ENCODE measurements around the gene IDH2. TPM values are rescaled to one million over a fixed set of nuclear protein-coding genes. Genes with fewer than 3 reads are reported as not detected.
"Not testable (repeated sequence)": the region's sequence is repeated elsewhere in the genome, so short reads cannot be mapped to it uniquely, and the experiment has no call there.

IDH2 gene
- total RNA-seq, 1 experiment from 2014 or later, result 90.6 TPM

GRCh38 chr15:90084876-90085423 lies 17.3 kb downstream of the IDH2 start:
- no peak for DNase-seq (ENCODE audit: low read depth)

- DNase-seq (ENCODE audit: low read depth), result no peak
These were observed 18.2 kb downstream of the IDH2 start for GRCh38 chr15:90083954-90084607.

- no peak for DNase-seq (ENCODE audit: low read depth)
These were observed 18.8 kb downstream of the IDH2 start for GRCh38 chr15:90083419-90083818.

GRCh38 chr15:90082140-90082715 lies 20.0 kb downstream of the IDH2 start:
- DNase-seq (ENCODE audit: low read depth), result no peak

GRCh38 chr15:90080818-90081393 lies 21.4 kb downstream of the IDH2 start:
- no peak for DNase-seq (ENCODE audit: low read depth)

GRCh38 chr15:90080458-90080755 lies 21.9 kb downstream of the IDH2 start:
- DNase-seq (ENCODE audit: low read depth), result no peak

GRCh38 chr15:90079619-90080457 lies 22.4 kb downstream of the IDH2 start:
- DNase-seq (ENCODE audit: low read depth), result no peak

- no peak for DNase-seq (ENCODE audit: low read depth)
These were observed 23.3 kb downstream of the IDH2 start for GRCh38 chr15:90078965-90079364.

- DNase-seq (ENCODE audit: low read depth), result no peak
These were observed 25.6 kb downstream of the IDH2 start for GRCh38 chr15:90076716-90077115.

GRCh38 chr15:90075420-90076289 lies 26.6 kb downstream of the IDH2 start:
- no peak for DNase-seq (ENCODE audit: low read depth)

- no peak for DNase-seq (ENCODE audit: low read depth)
These were observed 27.4 kb downstream of the IDH2 start for GRCh38 chr15:90074916-90075315.

- no peak for DNase-seq (ENCODE audit: low read depth)
These were observed 28.2 kb downstream of the IDH2 start for GRCh38 chr15:90074023-90074422.

GRCh38 chr15:90072978-90073640 lies 29.2 kb downstream of the IDH2 start:
- no peak for DNase-seq (ENCODE audit: low read depth)

GRCh38 chr15:90071220-90071807 lies 31.0 kb downstream of the IDH2 start:
- peak; percentile 79 for DNase-seq (ENCODE audit: low read depth)

- DNase-seq (ENCODE audit: low read depth), result not testable (repeated sequence)
These were observed 31.6 kb downstream of the IDH2 start for GRCh38 chr15:90070623-90071022.

GRCh38 chr15:90067953-90068606 lies 34.2 kb downstream of the IDH2 start:
- no peak for DNase-seq (ENCODE audit: low read depth)

GRCh38 chr15:90067181-90067952 lies 34.9 kb downstream of the IDH2 start:
- no peak for DNase-seq (ENCODE audit: low read depth)

GRCh38 chr15:90065682-90066049 lies 36.6 kb downstream of the IDH2 start:
- no peak for DNase-seq (ENCODE audit: low read depth)

Measured in RPMI7951 (cell line).